ENCODE measurements around the gene TMEM221. TPM values are rescaled to one million over a fixed set of nuclear protein-coding genes. Genes with fewer than 3 reads are reported as not detected.

The TMEM221 gene
- total and polyA plus RNA-seq, 10 of the 15 experiments (the other 5 are each of a cell fraction or from before 2014, with no cell fraction given) = 0.04 to 0.24 TPM; not detected in 8

DNA sequence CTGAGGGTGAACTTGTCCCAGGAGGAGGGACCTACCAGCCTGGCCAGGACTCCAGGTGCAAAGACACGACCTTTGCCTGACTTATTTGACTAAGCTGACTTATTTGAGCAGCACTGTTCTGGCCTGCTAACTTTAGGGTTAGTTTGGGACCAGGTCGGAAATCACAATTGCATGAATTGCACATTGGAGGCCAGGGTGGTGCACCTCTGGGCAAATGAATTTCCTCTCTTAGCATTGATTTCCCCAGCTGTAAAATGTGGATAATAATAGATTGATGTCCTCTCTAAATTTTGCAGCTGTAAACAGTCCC lies 41.6 kb downstream of the TMEM221 start:
- no peaks in the 10 kb centered on the region; the same call in 1 of the 2 replicates for H4K20me1 ChIP-seq (ENCODE audit: control insufficient read depth, insufficient read depth)
- H3K4me2 ChIP-seq (ENCODE audit: control insufficient read depth, insufficient read depth) = peak overlapping the region; percentile 73
- DNase-seq (ENCODE audit: low read depth, low spot score) = no peak
- H3K9me3 ChIP-seq (replicated peaks; ENCODE audit: control insufficient read depth, insufficient read depth, low read length) = no peaks in the 10 kb centered on the region
- H3K79me2 ChIP-seq (ENCODE audit: control insufficient read depth, insufficient read depth, low read length) = peaks cover 76% of the 10 kb centered on the region
- RAD21 ChIA-PET (ENCODE audit: unreplicated experiment) = interaction anchor here (0.6 to 2.9 kb wide), 2 partner anchors 13 to 443 kb away, joined by 3 to 21 read pairs; partner anchors contain the start of gene MVB12A
- FAIRE-seq = no peak
- peaks cover 6% of the 10 kb centered on the region for H3K4me1 ChIP-seq (ENCODE audit: control insufficient read depth, insufficient read depth, low read length)
- TF ChIP-seq CHD1 (IDR thresholded peaks at IDR 0.05; ENCODE audit: low read depth, low read length) (no peak), IKZF2 (IDR thresholded peaks at IDR 0.05) (no peak), ZNF24 (IDR thresholded peaks at IDR 0.05) (no peak), SMC3 (IDR thresholded peaks at IDR 0.05; ENCODE audit: borderline replicate concordance, low read length) (no peak), FOS (IDR thresholded peaks at IDR 0.05; ENCODE audit: borderline replicate concordance, extremely low read depth, insufficient read length) (no peak), NFIC (IDR thresholded peaks at IDR 0.05; ENCODE audit: low read depth, low read length) (no peak), LARP7 (IDR thresholded peaks at IDR 0.05) (no peak), KAT2A (conservative IDR thresholded peaks at IDR 0.05; ENCODE audit: control insufficient read depth, low read depth, low read length) (no peak), BACH1 (IDR thresholded peaks at IDR 0.05; ENCODE audit: borderline replicate concordance) (0 out of 2 replicates have a peak, but pooled peaks have one; percentile 9), WRNIP1 (IDR thresholded peaks at IDR 0.05; ENCODE audit: borderline replicate concordance, low read depth, low read length) (0 out of 2 replicates have a peak, but pooled peaks have one; percentile 32), TCF7 (IDR thresholded peaks at IDR 0.05; ENCODE audit: borderline replicate concordance) (no peak), HDGF (IDR thresholded peaks at IDR 0.05) (no peak)
- TF ChIP-seq, protein P1, sequence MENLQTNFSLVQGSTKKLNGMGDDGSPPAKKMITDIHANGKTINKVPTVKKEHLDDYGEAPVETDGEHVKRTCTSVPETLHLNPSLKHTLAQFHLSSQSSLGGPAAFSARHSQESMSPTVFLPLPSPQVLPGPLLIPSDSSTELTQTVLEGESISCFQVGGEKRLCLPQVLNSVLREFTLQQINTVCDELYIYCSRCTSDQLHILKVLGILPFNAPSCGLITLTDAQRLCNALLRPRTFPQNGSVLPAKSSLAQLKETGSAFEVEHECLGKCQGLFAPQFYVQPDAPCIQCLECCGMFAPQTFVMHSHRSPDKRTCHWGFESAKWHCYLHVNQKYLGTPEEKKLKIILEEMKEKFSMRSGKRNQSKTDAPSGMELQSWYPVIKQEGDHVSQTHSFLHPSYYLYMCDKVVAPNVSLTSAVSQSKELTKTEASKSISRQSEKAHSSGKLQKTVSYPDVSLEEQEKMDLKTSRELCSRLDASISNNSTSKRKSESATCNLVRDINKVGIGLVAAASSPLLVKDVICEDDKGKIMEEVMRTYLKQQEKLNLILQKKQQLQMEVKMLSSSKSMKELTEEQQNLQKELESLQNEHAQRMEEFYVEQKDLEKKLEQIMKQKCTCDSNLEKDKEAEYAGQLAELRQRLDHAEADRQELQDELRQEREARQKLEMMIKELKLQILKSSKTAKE (IDR thresholded peaks at IDR 0.05; ENCODE audit: low read depth, poor library complexity, severe bottlenecking) = no peak
- TF ChIP-seq, protein P2, sequence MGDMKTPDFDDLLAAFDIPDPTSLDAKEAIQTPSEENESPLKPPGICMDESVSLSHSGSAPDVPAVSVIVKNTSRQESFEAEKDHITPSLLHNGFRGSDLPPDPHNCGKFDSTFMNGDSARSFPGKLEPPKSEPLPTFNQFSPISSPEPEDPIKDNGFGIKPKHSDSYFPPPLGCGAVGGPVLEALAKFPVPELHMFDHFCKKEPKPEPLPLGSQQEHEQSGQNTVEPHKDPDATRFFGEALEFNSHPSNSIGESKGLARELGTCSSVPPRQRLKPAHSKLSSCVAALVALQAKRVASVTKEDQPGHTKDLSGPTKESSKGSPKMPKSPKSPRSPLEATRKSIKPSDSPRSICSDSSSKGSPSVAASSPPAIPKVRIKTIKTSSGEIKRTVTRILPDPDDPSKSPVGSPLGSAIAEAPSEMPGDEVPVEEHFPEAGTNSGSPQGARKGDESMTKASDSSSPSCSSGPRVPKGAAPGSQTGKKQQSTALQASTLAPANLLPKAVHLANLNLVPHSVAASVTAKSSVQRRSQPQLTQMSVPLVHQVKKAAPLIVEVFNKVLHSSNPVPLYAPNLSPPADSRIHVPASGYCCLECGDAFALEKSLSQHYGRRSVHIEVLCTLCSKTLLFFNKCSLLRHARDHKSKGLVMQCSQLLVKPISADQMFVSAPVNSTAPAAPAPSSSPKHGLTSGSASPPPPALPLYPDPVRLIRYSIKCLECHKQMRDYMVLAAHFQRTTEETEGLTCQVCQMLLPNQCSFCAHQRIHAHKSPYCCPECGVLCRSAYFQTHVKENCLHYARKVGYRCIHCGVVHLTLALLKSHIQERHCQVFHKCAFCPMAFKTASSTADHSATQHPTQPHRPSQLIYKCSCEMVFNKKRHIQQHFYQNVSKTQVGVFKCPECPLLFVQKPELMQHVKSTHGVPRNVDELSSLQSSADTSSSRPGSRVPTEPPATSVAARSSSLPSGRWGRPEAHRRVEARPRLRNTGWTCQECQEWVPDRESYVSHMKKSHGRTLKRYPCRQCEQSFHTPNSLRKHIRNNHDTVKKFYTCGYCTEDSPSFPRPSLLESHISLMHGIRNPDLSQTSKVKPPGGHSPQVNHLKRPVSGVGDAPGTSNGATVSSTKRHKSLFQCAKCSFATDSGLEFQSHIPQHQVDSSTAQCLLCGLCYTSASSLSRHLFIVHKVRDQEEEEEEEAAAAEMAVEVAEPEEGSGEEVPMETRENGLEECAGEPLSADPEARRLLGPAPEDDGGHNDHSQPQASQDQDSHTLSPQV (IDR thresholded peaks at IDR 0.05) = no peak
- TF ChIP-seq, protein P3, sequence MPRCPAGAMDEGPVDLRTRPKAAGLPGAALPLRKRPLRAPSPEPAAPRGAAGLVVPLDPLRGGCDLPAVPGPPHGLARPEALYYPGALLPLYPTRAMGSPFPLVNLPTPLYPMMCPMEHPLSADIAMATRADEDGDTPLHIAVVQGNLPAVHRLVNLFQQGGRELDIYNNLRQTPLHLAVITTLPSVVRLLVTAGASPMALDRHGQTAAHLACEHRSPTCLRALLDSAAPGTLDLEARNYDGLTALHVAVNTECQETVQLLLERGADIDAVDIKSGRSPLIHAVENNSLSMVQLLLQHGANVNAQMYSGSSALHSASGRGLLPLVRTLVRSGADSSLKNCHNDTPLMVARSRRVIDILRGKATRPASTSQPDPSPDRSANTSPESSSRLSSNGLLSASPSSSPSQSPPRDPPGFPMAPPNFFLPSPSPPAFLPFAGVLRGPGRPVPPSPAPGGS (IDR thresholded peaks at IDR 0.05; ENCODE audit: borderline replicate concordance, insufficient read depth, low read depth, low read length, poor library complexity, severe bottlenecking) = no peak
- TF ChIP-seq, protein P4, sequence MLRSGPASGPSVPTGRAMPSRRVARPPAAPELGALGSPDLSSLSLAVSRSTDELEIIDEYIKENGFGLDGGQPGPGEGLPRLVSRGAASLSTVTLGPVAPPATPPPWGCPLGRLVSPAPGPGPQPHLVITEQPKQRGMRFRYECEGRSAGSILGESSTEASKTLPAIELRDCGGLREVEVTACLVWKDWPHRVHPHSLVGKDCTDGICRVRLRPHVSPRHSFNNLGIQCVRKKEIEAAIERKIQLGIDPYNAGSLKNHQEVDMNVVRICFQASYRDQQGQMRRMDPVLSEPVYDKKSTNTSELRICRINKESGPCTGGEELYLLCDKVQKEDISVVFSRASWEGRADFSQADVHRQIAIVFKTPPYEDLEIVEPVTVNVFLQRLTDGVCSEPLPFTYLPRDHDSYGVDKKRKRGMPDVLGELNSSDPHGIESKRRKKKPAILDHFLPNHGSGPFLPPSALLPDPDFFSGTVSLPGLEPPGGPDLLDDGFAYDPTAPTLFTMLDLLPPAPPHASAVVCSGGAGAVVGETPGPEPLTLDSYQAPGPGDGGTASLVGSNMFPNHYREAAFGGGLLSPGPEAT (IDR thresholded peaks at IDR 0.05; ENCODE audit: low read depth) = no peak
- no peaks in the 10 kb centered on the region for H3K27me3 ChIP-seq (replicated peaks in 1 of 2; ENCODE audit: control insufficient read depth in 2 of 2, insufficient read depth in 2 of 2, low read length in 1 of 2)
- H2AFZ ChIP-seq (ENCODE audit: control insufficient read depth, low read depth, low read length) = no peak overlapping the region
- CTCF ChIA-PET = interaction anchor here (1.2 to 1.9 kb wide), 4 partner anchors 10 to 452 kb away, joined by 3 to 4 read pairs (median 3); no protein-coding TSS in a partner anchor
- peak overlapping the region; percentile 83 for H3K4me3 ChIP-seq
- in situ Hi-C loops (cut with MboI) = no loop called here
- BruUV-seq (replicated peaks) = no TSS peak
- peak overlapping the region; percentile 99 for H3K27ac ChIP-seq (ENCODE audit: control insufficient read depth, insufficient read depth)
- peaks cover 6 to 12% of the 10 kb centered on the region in 2 experiments for H3K36me3 ChIP-seq (ENCODE audit: control insufficient read depth in 2 of 2, insufficient read depth in 2 of 2, low read length in 1 of 2)
- WGBS (ENCODE audit: insufficient coverage, insufficient replicate concordance, low lambda C conversion rate, missing lambda C conversion rate) = 0% methylated on average over 2 of the region's 2 CpGs
- intact Hi-C loops (cut with micrococcal nuclease; ENCODE audit: unreplicated experiment) = no loop called here
- SMC1A ChIA-PET (ENCODE audit: uncharacterized antibody, unreplicated experiment) = interaction anchor here (1.0 to 3.1 kb wide), 2 partner anchors 12 to 59 kb away, joined by 3 to 26 read pairs; partner anchors contain the start of gene MVB12A
- POLR2A ChIA-PET = interaction anchor here (0.6 to 3.6 kb wide), 7 partner anchors 13 to 190 kb away, joined by 3 to 46 read pairs (median 3); partner anchors contain the start of genes ABHD8, ANO8, MRPL34 and MVB12A
- ATAC-seq = no peak
- H3K9ac ChIP-seq (ENCODE audit: control insufficient read depth, insufficient read depth, low read length) = peak overlapping the region; percentile 95
